Anterior cingulate cortex (tissue), 58 donors: ENCODE results near the gene TPH2.

Source experiments
- DNase-seq, 58 donors: peaks; one replicate each; lab custom pipeline; 2025; lab: John Stamatoyannopoulos, UW

The TPH2 gene

GRCh38 chr12:71938728-71939385 is at the start of gene TPH2:
TSS of gene TPH2 (plus strand) at chr12:71938845. CDS start at chr12:71938987, 142 bp downstream.
- DNase-seq, result peak in 43 of 58 donors; percentile 2 to 57 (median 18)

- no peak for DNase-seq
Observed at GRCh38 chr12:71890475-71890874, 48.2 kb upstream of the TPH2 start.

GRCh38 chr12:71892059-71892458 is 46.6 kb upstream of the TPH2 start:
- no peak for DNase-seq

GRCh38 chr12:71896205-71896882 is 42.3 kb upstream of the TPH2 start:
- no peak for DNase-seq

GRCh38 chr12:71900091-71900490 is 38.6 kb upstream of the TPH2 start:
- peak in 1 of 58 donors; percentile 10 for DNase-seq

- DNase-seq, result no peak
Observed at GRCh38 chr12:71904629-71905028, 34.0 kb upstream of the TPH2 start.

GRCh38 chr12:71935594-71935993 is 3.1 kb upstream of the TPH2 start:
- no peak for DNase-seq

GRCh38 chr12:71940068-71940467 is 1.4 kb downstream of the TPH2 start:
- no peak for DNase-seq

- DNase-seq, result no peak
Observed at GRCh38 chr12:71941174-71941573, 2.5 kb downstream of the TPH2 start.

- no peak for DNase-seq
Observed at GRCh38 chr12:71942259-71942658, 3.6 kb downstream of the TPH2 start.

GRCh38 chr12:71942703-71943102 is 4.1 kb downstream of the TPH2 start:
- no peak for DNase-seq

GRCh38 chr12:71945121-71945520 is 6.5 kb downstream of the TPH2 start:
- no peak for DNase-seq

- no peak for DNase-seq
Observed at GRCh38 chr12:71945883-71946282, 7.2 kb downstream of the TPH2 start.

GRCh38 chr12:71947645-71948105 is 9.0 kb downstream of the TPH2 start:
- peak in 37 of 58 donors; percentile 1 to 77 (median 26) for DNase-seq

- no peak for DNase-seq
Observed at GRCh38 chr12:71948390-71948789, 9.7 kb downstream of the TPH2 start.

GRCh38 chr12:71949646-71950045 is 11.0 kb downstream of the TPH2 start:
- no peak for DNase-seq

GRCh38 chr12:71950404-71950803 is 11.8 kb downstream of the TPH2 start:
- DNase-seq, result no peak

GRCh38 chr12:71950819-71951218 is 12.2 kb downstream of the TPH2 start:
- no peak for DNase-seq

GRCh38 chr12:71954083-71954778 is 15.6 kb downstream of the TPH2 start:
- DNase-seq, result peak in 1 of 58 donors; percentile 2

GRCh38 chr12:71954861-71955260 is 16.2 kb downstream of the TPH2 start:
- DNase-seq, result no peak

- no peak for DNase-seq
Observed at GRCh38 chr12:71955970-71956369, 17.3 kb downstream of the TPH2 start.
